Measurements from ENCODE around the gene IRAK2. TPM values are rescaled to one million over a fixed set of nuclear protein-coding genes. Genes with fewer than 3 reads are reported as not detected.

Gene IRAK2
- total and polyA plus RNA-seq, 7 donors: 3.9 to 21.3 (median 9.1) TPM

DNA sequence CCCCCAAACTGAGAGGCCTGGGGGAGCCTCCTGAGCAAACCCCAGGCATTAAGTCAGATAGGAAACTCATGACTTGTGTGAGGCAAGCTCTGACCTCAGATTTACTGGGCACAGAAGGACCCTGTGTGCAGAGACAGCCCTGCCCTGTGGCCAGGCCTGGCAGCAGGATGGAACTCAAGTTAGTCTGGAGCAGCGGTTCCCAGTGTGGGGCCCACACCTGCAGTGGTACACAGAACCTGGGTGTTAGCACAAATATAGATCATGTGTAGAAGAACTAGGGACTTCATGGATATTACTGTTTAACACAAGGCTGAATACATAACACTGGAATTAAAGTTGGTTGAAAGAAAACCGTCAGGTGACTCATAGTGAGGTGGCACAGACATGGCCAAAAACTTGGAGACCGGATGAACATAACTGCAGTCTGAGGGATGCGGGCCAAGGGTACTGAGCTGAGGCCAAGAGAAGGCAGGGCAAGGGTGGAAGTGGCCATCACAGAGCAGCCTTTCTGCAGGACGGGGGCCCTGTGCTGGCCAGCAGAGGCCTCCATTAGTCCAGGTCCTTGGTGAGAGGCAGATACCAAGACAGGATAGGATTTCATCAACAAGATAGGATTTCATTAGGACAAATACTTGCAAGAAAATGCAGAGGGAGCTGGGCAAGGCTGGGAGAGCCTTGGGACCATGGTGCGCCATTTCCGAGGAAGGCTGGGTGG, 40.9 kb downstream of the IRAK2 start:
- TF ChIP-seq, protein P1, sequence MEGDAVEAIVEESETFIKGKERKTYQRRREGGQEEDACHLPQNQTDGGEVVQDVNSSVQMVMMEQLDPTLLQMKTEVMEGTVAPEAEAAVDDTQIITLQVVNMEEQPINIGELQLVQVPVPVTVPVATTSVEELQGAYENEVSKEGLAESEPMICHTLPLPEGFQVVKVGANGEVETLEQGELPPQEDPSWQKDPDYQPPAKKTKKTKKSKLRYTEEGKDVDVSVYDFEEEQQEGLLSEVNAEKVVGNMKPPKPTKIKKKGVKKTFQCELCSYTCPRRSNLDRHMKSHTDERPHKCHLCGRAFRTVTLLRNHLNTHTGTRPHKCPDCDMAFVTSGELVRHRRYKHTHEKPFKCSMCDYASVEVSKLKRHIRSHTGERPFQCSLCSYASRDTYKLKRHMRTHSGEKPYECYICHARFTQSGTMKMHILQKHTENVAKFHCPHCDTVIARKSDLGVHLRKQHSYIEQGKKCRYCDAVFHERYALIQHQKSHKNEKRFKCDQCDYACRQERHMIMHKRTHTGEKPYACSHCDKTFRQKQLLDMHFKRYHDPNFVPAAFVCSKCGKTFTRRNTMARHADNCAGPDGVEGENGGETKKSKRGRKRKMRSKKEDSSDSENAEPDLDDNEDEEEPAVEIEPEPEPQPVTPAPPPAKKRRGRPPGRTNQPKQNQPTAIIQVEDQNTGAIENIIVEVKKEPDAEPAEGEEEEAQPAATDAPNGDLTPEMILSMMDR (IDR thresholded peaks at IDR 0.05): no peak
- WGBS, 3 donors: 50 to 80% (median 52%) methylated on average over 7 of the region's 7 CpGs
- Histone ChIP-seq H3K27me3 (ENCODE audit: insufficient read depth in 3 of 3, low read length in 2 of 3) (no peaks in the 10 kb centered on the region), H3K4me1 (peaks cover 31% of the 10 kb centered on the region), H3K9me3 (no peaks in the 10 kb centered on the region), H3K36me3 (ENCODE audit: insufficient read depth in 1 of 2, low read depth in 1 of 2) (peaks cover 0 to 53% of the 10 kb centered on the region in 2 donors), H3K27ac (peak overlapping the region; percentile 91), H3K4me3 (no peak overlapping the region)
- intact Hi-C loops (cut with DNase I): no loop called here
- peak; percentile 76 to 90 for DNase-seq
- peak; percentile 93 to 95 (median 94) for ATAC-seq

DNA sequence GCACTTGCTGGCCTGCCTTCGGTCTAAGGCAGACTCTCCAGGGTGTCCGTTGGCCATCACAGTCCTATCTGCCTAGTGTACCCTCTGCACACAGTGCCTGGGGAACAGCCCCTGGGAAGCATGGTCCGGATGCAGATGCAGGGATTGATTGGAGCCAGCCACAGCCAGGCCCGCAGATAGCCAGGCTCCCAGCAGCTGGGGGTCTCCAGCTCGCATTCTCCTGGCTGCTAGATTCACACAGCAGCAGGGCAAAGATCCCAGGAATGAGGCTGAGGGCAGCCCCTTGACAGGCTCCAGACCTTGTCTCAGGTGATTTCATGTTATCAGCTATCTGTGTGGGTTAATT, 41.4 kb downstream of the IRAK2 start:
- intact Hi-C loops (cut with DNase I): no loop called here
- Histone ChIP-seq H3K4me3 (no peak overlapping the region), H3K9me3 (no peaks in the 10 kb centered on the region), H3K4me1 (peaks cover 31% of the 10 kb centered on the region), H3K27me3 (ENCODE audit: insufficient read depth in 3 of 3, low read length in 2 of 3) (no peaks in the 10 kb centered on the region), H3K36me3 (ENCODE audit: insufficient read depth in 1 of 2, low read depth in 1 of 2) (peaks cover 0 to 52% of the 10 kb centered on the region in 2 donors), H3K27ac (peak overlapping the region; percentile 91)
- TF ChIP-seq, protein P1 (IDR thresholded peaks at IDR 0.05): no peak
- DNase-seq (no peak), ATAC-seq (peak; percentile 7 to 31 (median 18))
- 72 to 83% (median 82%) methylated on average over 5 of the region's 5 CpGs for whole genome bisulfite sequencing, 3 donors

DNA sequence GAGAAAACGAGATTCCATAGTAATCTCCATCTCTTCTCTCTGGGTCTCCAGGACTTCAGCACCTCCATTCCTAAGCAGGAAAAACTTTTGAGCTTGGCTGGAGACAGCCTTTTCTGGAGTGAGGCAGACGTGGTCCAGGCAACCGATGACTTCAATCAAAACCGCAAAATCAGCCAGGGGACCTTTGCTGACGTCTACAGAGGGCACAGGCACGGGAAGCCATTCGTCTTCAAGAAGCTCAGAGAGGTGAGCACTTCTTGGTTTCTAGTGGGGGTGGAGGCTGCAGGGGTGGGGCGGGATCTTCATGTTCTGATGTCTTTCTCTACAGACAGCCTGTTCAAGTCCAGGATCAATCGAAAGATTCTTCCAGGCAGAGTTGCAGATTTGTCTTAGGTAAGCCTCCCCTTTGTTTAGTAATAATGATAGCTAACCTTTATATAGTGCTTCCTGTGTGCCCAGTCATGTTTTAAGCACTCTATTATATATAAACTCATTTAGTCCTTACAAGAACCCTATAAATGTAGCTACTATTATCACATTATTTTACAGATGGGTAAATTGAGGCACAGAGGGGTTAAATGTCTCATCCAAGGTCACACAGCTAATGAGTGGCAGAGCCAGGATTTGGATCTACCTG, 48.6 kb downstream of the IRAK2 start:
- no peaks in the 10 kb centered on the region for H3K4me1 ChIP-seq
- DNase-seq: no peak
- TF ChIP-seq, protein P1 (IDR thresholded peaks at IDR 0.05): no peak
- H3K27ac ChIP-seq: no peak overlapping the region
- peaks cover 4 to 91% of the 10 kb centered on the region in 2 donors for H3K36me3 ChIP-seq (ENCODE audit: insufficient read depth in 1 of 2, low read depth in 1 of 2)
- intact Hi-C loops (cut with DNase I): no loop called here
- no peak overlapping the region for H3K4me3 ChIP-seq
- 81 to 83% (median 82%) methylated on average over 9 of the region's 9 CpGs for WGBS, 3 donors
- H3K9me3 ChIP-seq: peaks cover 4% of the 10 kb centered on the region
- no peaks in the 10 kb centered on the region for H3K27me3 ChIP-seq (ENCODE audit: insufficient read depth in 3 of 3, low read length in 2 of 3)
- ATAC-seq: no peak

DNA sequence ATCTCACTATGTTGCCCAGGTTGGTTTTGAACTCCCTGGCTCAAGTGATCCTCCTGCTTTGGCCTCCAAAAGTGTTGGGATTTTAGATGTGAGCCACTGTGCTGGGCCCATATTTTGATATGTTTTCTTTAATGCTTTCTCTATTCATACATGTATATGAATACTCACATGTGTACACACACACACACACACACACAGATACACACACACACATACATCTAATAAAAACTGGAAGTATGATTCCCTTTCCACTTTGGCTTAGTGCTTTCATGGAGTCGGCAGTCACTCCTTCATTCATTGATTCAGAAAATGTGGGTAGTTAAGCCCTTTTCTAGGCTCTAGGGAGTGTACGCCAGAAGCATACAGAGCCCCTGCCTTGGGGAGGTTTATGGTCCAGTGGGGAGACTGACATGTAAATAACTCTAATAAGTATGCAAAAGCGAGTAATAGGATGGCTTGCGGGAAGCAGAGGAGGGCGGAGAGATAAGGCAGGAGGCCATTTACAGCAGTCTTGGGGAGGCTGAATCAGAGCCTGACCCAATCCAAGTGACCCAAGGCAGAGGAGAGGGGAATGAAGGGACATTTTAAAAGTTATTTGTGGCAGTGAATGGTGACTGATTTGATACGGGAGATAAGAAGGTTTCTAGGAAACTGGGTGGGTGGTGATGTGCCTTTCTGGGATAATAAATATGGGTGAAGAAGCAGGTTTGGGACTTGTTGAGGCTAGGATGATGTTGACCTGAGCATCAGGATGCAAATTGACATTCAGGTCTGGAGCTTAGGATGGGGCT, 51.1 kb downstream of the IRAK2 start:
- TF ChIP-seq, protein P1 (IDR thresholded peaks at IDR 0.05): no peak
- intact Hi-C loops (cut with DNase I): no loop called here
- peaks cover 4% of the 10 kb centered on the region for H3K9me3 ChIP-seq
- WGBS, 3 donors: 83 to 88% (median 88%) methylated on average over 6 of the region's 6 CpGs
- no peak for DNase-seq
- no peaks in the 10 kb centered on the region for H3K4me1 ChIP-seq
- H3K27me3 ChIP-seq (ENCODE audit: insufficient read depth in 3 of 3, low read length in 2 of 3): no peaks in the 10 kb centered on the region
- H3K27ac ChIP-seq: no peak overlapping the region
- no peak overlapping the region for H3K4me3 ChIP-seq
- ATAC-seq: no peak
- H3K36me3 ChIP-seq (ENCODE audit: insufficient read depth in 1 of 2, low read depth in 1 of 2): peaks cover 4 to 91% of the 10 kb centered on the region in 2 donors
